ENCODE data around the gene WDR4.
"Not testable (repeated sequence)": the region's sequence is repeated elsewhere in the genome, so short reads cannot be mapped to it uniquely, and the experiment has no call there.

Gene WDR4

GRCh38 chr21:42878993-42879787, at the start of gene WDR4:
Gene WDR4 (minus strand): TSS chr21:42879539. CDS start chr21:42879495, 44 bp downstream.
- DNase-seq = peak; percentile 99

- not testable (repeated sequence) for DNase-seq
Measured at GRCh38 chr21:42927474-42928200, 48.3 kb upstream of the WDR4 start.

- DNase-seq = no peak
Measured at GRCh38 chr21:42925114-42925926, 46.0 kb upstream of the WDR4 start, which contains the start of gene ERVH48-1. Gene ERVH48-1 (minus strand): TSS chr21:42925630. CDS start chr21:42919006, 6,624 bp downstream.

GRCh38 chr21:42924433-42924751, 45.1 kb upstream of the WDR4 start:
- DNase-seq = no peak

GRCh38 chr21:42923553-42924432, 44.5 kb upstream of the WDR4 start:
- DNase-seq = peak; percentile 50

- DNase-seq = no peak
Measured at GRCh38 chr21:42922918-42923317, 43.6 kb upstream of the WDR4 start.

- DNase-seq = no peak
Measured at GRCh38 chr21:42921927-42922326, 42.6 kb upstream of the WDR4 start.

- no peak for DNase-seq
Measured at GRCh38 chr21:42918291-42918690, 39.0 kb upstream of the WDR4 start.

- DNase-seq = no peak
Measured at GRCh38 chr21:42913476-42913875, 34.1 kb upstream of the WDR4 start.

- not testable (repeated sequence) for DNase-seq
Measured at GRCh38 chr21:42911920-42912319, 32.6 kb upstream of the WDR4 start.

GRCh38 chr21:42908484-42908883, 29.1 kb upstream of the WDR4 start:
- not testable (repeated sequence) for DNase-seq

- no peak for DNase-seq
Measured at GRCh38 chr21:42906233-42906632, 26.9 kb upstream of the WDR4 start.

- DNase-seq = no peak
Measured at GRCh38 chr21:42905195-42905594, 25.9 kb upstream of the WDR4 start.

GRCh38 chr21:42903817-42904216, 24.5 kb upstream of the WDR4 start:
- no peak for DNase-seq

GRCh38 chr21:42900446-42900845, 21.1 kb upstream of the WDR4 start:
- DNase-seq = no peak

- peak; percentile 99 for DNase-seq
Measured at GRCh38 chr21:42892931-42893755, 13.8 kb upstream of the WDR4 start, which contains the start of gene NDUFV3. Gene NDUFV3 (plus strand): TSS chr21:42893309. CDS start chr21:42893334, 25 bp downstream.

- no peak for DNase-seq
Measured at GRCh38 chr21:42892582-42892930, 13.2 kb upstream of the WDR4 start.

- DNase-seq = no peak
Measured at GRCh38 chr21:42887326-42887725, 8.0 kb upstream of the WDR4 start.

GRCh38 chr21:42883921-42884320, 4.6 kb upstream of the WDR4 start:
- DNase-seq = no peak

- no peak for DNase-seq
Measured at GRCh38 chr21:42880352-42880751, 1.0 kb upstream of the WDR4 start.

GRCh38 chr21:42878678-42878992, 704 bp downstream of the WDR4 start:
- no peak for DNase-seq

- DNase-seq = not testable (repeated sequence)
Measured at GRCh38 chr21:42875811-42876210, 3.5 kb downstream of the WDR4 start.
